Measurements from ENCODE around the gene SLC9A9.

Gene SLC9A9

GRCh38 chr3:143840636-143841035 is 7.6 kb downstream of the SLC9A9 start:
- DNase-seq = no peak

- DNase-seq = peak; percentile 2
These were observed 8.3 kb downstream of the SLC9A9 start for GRCh38 chr3:143839980-143840379.

- DNase-seq = no peak
These were observed 11.2 kb downstream of the SLC9A9 start for GRCh38 chr3:143837076-143837475.

- DNase-seq = no peak
These were observed 13.0 kb downstream of the SLC9A9 start for GRCh38 chr3:143835312-143835711.

- no peak for DNase-seq
These were observed 15.8 kb downstream of the SLC9A9 start for GRCh38 chr3:143832433-143832832.

GRCh38 chr3:143831994-143832393 is 16.3 kb downstream of the SLC9A9 start:
- no peak for DNase-seq

GRCh38 chr3:143831208-143831607 is 17.1 kb downstream of the SLC9A9 start:
- DNase-seq = no peak

GRCh38 chr3:143830786-143831185 is 17.5 kb downstream of the SLC9A9 start:
- DNase-seq = no peak

- DNase-seq = no peak
These were observed 18.2 kb downstream of the SLC9A9 start for GRCh38 chr3:143830063-143830462.

GRCh38 chr3:143827425-143827824 is 20.8 kb downstream of the SLC9A9 start:
- no peak for DNase-seq

- DNase-seq = no peak
These were observed 22.0 kb downstream of the SLC9A9 start for GRCh38 chr3:143826296-143826695.

GRCh38 chr3:143825513-143825912 is 22.8 kb downstream of the SLC9A9 start:
- no peak for DNase-seq

- no peak for DNase-seq
These were observed 23.4 kb downstream of the SLC9A9 start for GRCh38 chr3:143824735-143825385.

- no peak for DNase-seq
These were observed 25.5 kb downstream of the SLC9A9 start for GRCh38 chr3:143822798-143823197.

- no peak for DNase-seq
These were observed 25.9 kb downstream of the SLC9A9 start for GRCh38 chr3:143822374-143822773.

- no peak for DNase-seq
These were observed 26.4 kb downstream of the SLC9A9 start for GRCh38 chr3:143821862-143822261.

GRCh38 chr3:143820466-143821221 is 27.6 kb downstream of the SLC9A9 start:
- no peak for DNase-seq

- DNase-seq = no peak
These were observed 28.4 kb downstream of the SLC9A9 start for GRCh38 chr3:143819890-143820289.

GRCh38 chr3:143814443-143814889 is 33.8 kb downstream of the SLC9A9 start:
- DNase-seq = no peak

- no peak for DNase-seq
These were observed 35.8 kb downstream of the SLC9A9 start for GRCh38 chr3:143812481-143812880.

- no peak for DNase-seq
These were observed 36.7 kb downstream of the SLC9A9 start for GRCh38 chr3:143811602-143812001.

GRCh38 chr3:143810953-143811265 is 37.4 kb downstream of the SLC9A9 start:
- DNase-seq = no peak

- DNase-seq = no peak
These were observed 37.9 kb downstream of the SLC9A9 start for GRCh38 chr3:143810166-143810952.

GRCh38 chr3:143809121-143809621 is 39.1 kb downstream of the SLC9A9 start:
- DNase-seq = no peak
